Activated T-helper 1 cell treated with anti-CD3 and anti-CD28 coated beads, Interleukin-2, amount 50 U/mL, for 16 hours (primary cell): ENCODE results near the gene TTC34.

Source experiments
- DNase-seq, 2 donors: peaks; one replicate each; pipeline ENCODE4 v3.0.0-alpha.2; 2020; ENCODE audit warnings: low read depth in 1 of 2, low spot score in 1 of 2

The TTC34 gene

GRCh38 chr1:2594001-2594640, 207.4 kb downstream of the TTC34 start:
- DNase-seq: no peak

- DNase-seq: peak in 1 of 2 donors; percentile 0
These were observed 208.1 kb downstream of the TTC34 start for GRCh38 chr1:2593251-2593878.

- peak in 1 of 2 donors; percentile 3 for DNase-seq
These were observed 208.8 kb downstream of the TTC34 start for GRCh38 chr1:2592672-2593071.

GRCh38 chr1:2591581-2592261, 209.8 kb downstream of the TTC34 start:
- DNase-seq: no peak

GRCh38 chr1:2591233-2591580, 210.3 kb downstream of the TTC34 start:
- no peak for DNase-seq

GRCh38 chr1:2590233-2591141, 211.0 kb downstream of the TTC34 start:
- no peak for DNase-seq

- DNase-seq: no peak
These were observed 211.9 kb downstream of the TTC34 start for GRCh38 chr1:2589431-2590232.

GRCh38 chr1:2588661-2589430, 212.6 kb downstream of the TTC34 start:
- DNase-seq: no peak

- no peak for DNase-seq
These were observed 213.5 kb downstream of the TTC34 start for GRCh38 chr1:2587860-2588571.

- DNase-seq: peak; percentile 17 to 34
These were observed 214.2 kb downstream of the TTC34 start for GRCh38 chr1:2587071-2587859.

GRCh38 chr1:2586154-2587070, 215.1 kb downstream of the TTC34 start, which contains the start of gene PRXL2B:
PRXL2B (plus strand) TSS chr1:2586777; CDS start chr1:2586886, 109 bp downstream.
- peak; percentile 96 to 97 for DNase-seq
